HG03354 (cell line): Measurements from ENCODE around the gene PROK1.
"Not testable (repeated sequence)": the region's sequence is repeated elsewhere in the genome, so short reads cannot be mapped to it uniquely, and the experiment has no call there.

Source experiments
- ATAC-seq: cut with Tn5 transposase; IDR thresholded peaks from one replicate; pipeline ENCODE4 v1.9.1; 2021; ENCODE audit warnings: mild to moderate bottlenecking; ENCODE audit not compliant: unreplicated experiment, poor library complexity, severe bottlenecking

The PROK1 gene

GRCh38 chr1:110450929-110451328 lies at the start of gene PROK1:
Gene PROK1 (plus strand): TSS chr1:110451149. CDS start chr1:110451217, 68 bp downstream.
- no peak for ATAC-seq

- no peak for ATAC-seq
These were observed 47.1 kb upstream of the PROK1 start for GRCh38 chr1:110403805-110404204.

- no peak for ATAC-seq
These were observed 46.5 kb upstream of the PROK1 start for GRCh38 chr1:110404401-110404800.

- not testable (repeated sequence) for ATAC-seq
These were observed 44.5 kb upstream of the PROK1 start for GRCh38 chr1:110406407-110406806.

GRCh38 chr1:110407260-110408210 lies 43.4 kb upstream of the PROK1 start, which contains the start of gene LAMTOR5:
Gene LAMTOR5 (minus strand): TSS chr1:110407694. CDS start chr1:110407620, 74 bp downstream.
- ATAC-seq = peak; percentile 85

- no peak for ATAC-seq
These were observed 42.5 kb upstream of the PROK1 start for GRCh38 chr1:110408488-110408887.

- no peak for ATAC-seq
These were observed 41.6 kb upstream of the PROK1 start for GRCh38 chr1:110409316-110409715.

GRCh38 chr1:110411173-110411735 lies 39.7 kb upstream of the PROK1 start:
- no peak for ATAC-seq

- ATAC-seq = peak; percentile 60
These were observed 38.4 kb upstream of the PROK1 start for GRCh38 chr1:110412576-110412975.

GRCh38 chr1:110413045-110413444 lies 37.9 kb upstream of the PROK1 start:
- ATAC-seq = not testable (repeated sequence)

- ATAC-seq = no peak
These were observed 32.2 kb upstream of the PROK1 start for GRCh38 chr1:110418729-110419128.

GRCh38 chr1:110420023-110420662 lies 30.8 kb upstream of the PROK1 start:
- ATAC-seq = no peak

- ATAC-seq = no peak
These were observed 29.8 kb upstream of the PROK1 start for GRCh38 chr1:110420874-110421793.

- ATAC-seq = no peak
These were observed 26.0 kb upstream of the PROK1 start for GRCh38 chr1:110424699-110425611.

GRCh38 chr1:110425612-110426152 lies 25.3 kb upstream of the PROK1 start:
- ATAC-seq = no peak

- ATAC-seq = no peak
These were observed 24.1 kb upstream of the PROK1 start for GRCh38 chr1:110426854-110427253.

GRCh38 chr1:110428946-110429345 lies 22.0 kb upstream of the PROK1 start:
- no peak for ATAC-seq

- ATAC-seq = no peak
These were observed 20.6 kb upstream of the PROK1 start for GRCh38 chr1:110430366-110430765.
